ENCODE measurements around the gene FHAD1. TPM values are rescaled to one million over a fixed set of nuclear protein-coding genes. Genes with fewer than 3 reads are reported as not detected.

The FHAD1 gene
- total and polyA plus RNA-seq, 8 donors: 0.75 to 5.5 (median 2.1) TPM

- WGBS, 2 donors: 93 to 94% methylated on average over 12 of the region's 12 CpGs
- Histone ChIP-seq H3K4me1 (peaks cover 0 to 4% (median 0%) of the 10 kb centered on the region in 3 donors), H3K27me3 (no peaks in the 10 kb centered on the region), H3K36me3 (no peaks in the 10 kb centered on the region), H3K9me3 (no peaks in the 10 kb centered on the region), H3K27ac (no peak overlapping the region), H3K4me3 (no peak overlapping the region)
- DNase-seq: no peak
- TF ChIP-seq CTCF (IDR thresholded peaks at IDR 0.05): no peak
- no peak for ATAC-seq
- intact Hi-C loops (cut with DNase I): no loop called here
- FAIRE-seq: peak; percentile 49
Measured at GRCh38 chr1:15341634-15342407, 94.8 kb downstream of the FHAD1 start.

GRCh38 chr1:15342408-15342967 is 95.5 kb downstream of the FHAD1 start:
- peaks cover 0 to 4% (median 0%) of the 10 kb centered on the region in 3 donors for H3K4me1 ChIP-seq
- 94 to 99% methylated on average over 4 of the region's 4 CpGs for WGBS, 2 donors
- H3K27ac ChIP-seq: no peak overlapping the region
- H3K27me3 ChIP-seq: no peaks in the 10 kb centered on the region
- no peaks in the 10 kb centered on the region for H3K36me3 ChIP-seq
- H3K9me3 ChIP-seq: no peaks in the 10 kb centered on the region
- ATAC-seq: no peak
- DNase-seq: no peak
- no peak overlapping the region for H3K4me3 ChIP-seq
- FAIRE-seq: no peak
- intact Hi-C loops (cut with DNase I): no loop called here
- TF ChIP-seq CTCF (IDR thresholded peaks at IDR 0.05): no peak

GRCh38 chr1:15343099-15343498 is 96.1 kb downstream of the FHAD1 start:
- Histone ChIP-seq H3K27me3 (no peaks in the 10 kb centered on the region), H3K4me1 (peaks cover 0 to 4% (median 0%) of the 10 kb centered on the region in 3 donors), H3K9me3 (no peaks in the 10 kb centered on the region), H3K4me3 (no peak overlapping the region), H3K27ac (no peak overlapping the region), H3K36me3 (no peaks in the 10 kb centered on the region)
- intact Hi-C loops (cut with DNase I): no loop called here
- no peak for FAIRE-seq
- DNase-seq: no peak
- ATAC-seq: no peak
- no peak for TF ChIP-seq CTCF (IDR thresholded peaks at IDR 0.05)
- 85 to 92% methylated on average over 9 of the region's 9 CpGs for WGBS, 2 donors

- peak; percentile 57 to 79 (median 70) for ATAC-seq
- Histone ChIP-seq H3K4me1 (peaks cover 0 to 4% (median 0%) of the 10 kb centered on the region in 3 donors), H3K27ac (no peak overlapping the region), H3K36me3 (no peaks in the 10 kb centered on the region), H3K4me3 (no peak overlapping the region), H3K9me3 (no peaks in the 10 kb centered on the region), H3K27me3 (no peaks in the 10 kb centered on the region)
- DNase-seq: peak in 3 of 6 donors; percentile 52 to 66 (median 57)
- no peak for TF ChIP-seq CTCF (IDR thresholded peaks at IDR 0.05)
- no peak for FAIRE-seq
- intact Hi-C loops (cut with DNase I): no loop called here
- 40 to 45% methylated on average over 11 of the region's 11 CpGs for WGBS, 2 donors
Measured at GRCh38 chr1:15343729-15344128, 96.7 kb downstream of the FHAD1 start.

- no peaks in the 10 kb centered on the region for H3K36me3 ChIP-seq
- 89 to 98% methylated on average over 3 of the region's 3 CpGs for WGBS, 2 donors
- no peak overlapping the region for H3K27ac ChIP-seq
- H3K4me3 ChIP-seq: no peak overlapping the region
- FAIRE-seq (no peak), ATAC-seq (no peak), DNase-seq (no peak)
- intact Hi-C loops (cut with DNase I): no loop called here
- no peaks in the 10 kb centered on the region for H3K9me3 ChIP-seq
- H3K4me1 ChIP-seq: peaks cover 0 to 4% (median 0%) of the 10 kb centered on the region in 3 donors
- H3K27me3 ChIP-seq: no peaks in the 10 kb centered on the region
- no peak for TF ChIP-seq CTCF (IDR thresholded peaks at IDR 0.05)
Measured at GRCh38 chr1:15344380-15344779, 97.4 kb downstream of the FHAD1 start.

All from pancreas (tissue), 10 donors.